ENCODE data around the gene CAMTA1.

CAMTA1 gene

GRCh38 chr1:7474786-7475502 is 689.7 kb downstream of the CAMTA1 start:
- H3K9me3 ChIP-seq (ENCODE audit: control insufficient read depth, low read depth, low read length): no peaks in the 10 kb centered on the region
- H3K27me3 ChIP-seq (ENCODE audit: control insufficient read depth, insufficient read depth, low read length): no peaks in the 10 kb centered on the region
- no peak overlapping the region for H3K9ac ChIP-seq (ENCODE audit: low read length)
- no peaks in the 10 kb centered on the region for H3K4me1 ChIP-seq (ENCODE audit: control insufficient read depth, low read depth, low read length)
- H3K27ac ChIP-seq (ENCODE audit: low read length): no peak overlapping the region
- H3K4me3 ChIP-seq (ENCODE audit: low read length): no peak overlapping the region
- H3K36me3 ChIP-seq (ENCODE audit: control insufficient read depth, low read depth, low read length): no peaks in the 10 kb centered on the region

- H3K4me1 ChIP-seq (ENCODE audit: control insufficient read depth, low read depth, low read length): no peaks in the 10 kb centered on the region
- H3K9me3 ChIP-seq (ENCODE audit: control insufficient read depth, low read depth, low read length): no peaks in the 10 kb centered on the region
- no peaks in the 10 kb centered on the region for H3K27me3 ChIP-seq (ENCODE audit: control insufficient read depth, insufficient read depth, low read length)
- H3K9ac ChIP-seq (ENCODE audit: low read length): no peak overlapping the region
- no peak overlapping the region for H3K27ac ChIP-seq (ENCODE audit: low read length)
- no peak overlapping the region for H3K4me3 ChIP-seq (ENCODE audit: low read length)
- no peaks in the 10 kb centered on the region for H3K36me3 ChIP-seq (ENCODE audit: control insufficient read depth, low read depth, low read length)
Measured at GRCh38 chr1:7475691-7476090, 690.4 kb downstream of the CAMTA1 start.

GRCh38 chr1:7476402-7476801 is 691.1 kb downstream of the CAMTA1 start:
- H3K9ac ChIP-seq (ENCODE audit: low read length): no peak overlapping the region
- no peak overlapping the region for H3K27ac ChIP-seq (ENCODE audit: low read length)
- no peaks in the 10 kb centered on the region for H3K9me3 ChIP-seq (ENCODE audit: control insufficient read depth, low read depth, low read length)
- H3K4me3 ChIP-seq (ENCODE audit: low read length): no peak overlapping the region
- no peaks in the 10 kb centered on the region for H3K27me3 ChIP-seq (ENCODE audit: control insufficient read depth, insufficient read depth, low read length)
- H3K4me1 ChIP-seq (ENCODE audit: control insufficient read depth, low read depth, low read length): no peaks in the 10 kb centered on the region
- H3K36me3 ChIP-seq (ENCODE audit: control insufficient read depth, low read depth, low read length): no peaks in the 10 kb centered on the region

GRCh38 chr1:7476861-7477547 is 691.8 kb downstream of the CAMTA1 start:
- no peak overlapping the region for H3K9ac ChIP-seq (ENCODE audit: low read length)
- no peaks in the 10 kb centered on the region for H3K9me3 ChIP-seq (ENCODE audit: control insufficient read depth, low read depth, low read length)
- no peaks in the 10 kb centered on the region for H3K4me1 ChIP-seq (ENCODE audit: control insufficient read depth, low read depth, low read length)

GRCh38 chr1:7477593-7477992 is 692.3 kb downstream of the CAMTA1 start:
- H3K4me3 ChIP-seq (ENCODE audit: low read length): no peak overlapping the region
- H3K36me3 ChIP-seq (ENCODE audit: control insufficient read depth, low read depth, low read length): no peaks in the 10 kb centered on the region
- no peaks in the 10 kb centered on the region for H3K9me3 ChIP-seq (ENCODE audit: control insufficient read depth, low read depth, low read length)
- H3K4me1 ChIP-seq (ENCODE audit: control insufficient read depth, low read depth, low read length): peaks cover under 1% of the 10 kb centered on the region
- no peak overlapping the region for H3K27ac ChIP-seq (ENCODE audit: low read length)
- H3K27me3 ChIP-seq (ENCODE audit: control insufficient read depth, insufficient read depth, low read length): no peaks in the 10 kb centered on the region
- H3K9ac ChIP-seq (ENCODE audit: low read length): no peak overlapping the region

More at GRCh38 chr1:7476861-7477547, 691.8 kb downstream of the CAMTA1 start:
- Histone ChIP-seq H3K27me3 (ENCODE audit: control insufficient read depth, insufficient read depth, low read length) (no peaks in the 10 kb centered on the region), H3K27ac (ENCODE audit: low read length) (no peak overlapping the region), H3K4me3 (ENCODE audit: low read length) (no peak overlapping the region), H3K36me3 (ENCODE audit: control insufficient read depth, low read depth, low read length) (no peaks in the 10 kb centered on the region)

- Histone ChIP-seq H3K9me3 (ENCODE audit: control insufficient read depth, low read depth, low read length) (no peaks in the 10 kb centered on the region), H3K36me3 (ENCODE audit: control insufficient read depth, low read depth, low read length) (no peaks in the 10 kb centered on the region), H3K27me3 (ENCODE audit: control insufficient read depth, insufficient read depth, low read length) (no peaks in the 10 kb centered on the region), H3K4me3 (ENCODE audit: low read length) (no peak overlapping the region), H3K9ac (ENCODE audit: low read length) (no peak overlapping the region), H3K4me1 (ENCODE audit: control insufficient read depth, low read depth, low read length) (peaks cover 4% of the 10 kb centered on the region), H3K27ac (ENCODE audit: low read length) (no peak overlapping the region)
Measured at GRCh38 chr1:7478142-7478790, 693.0 kb downstream of the CAMTA1 start.

GRCh38 chr1:7478809-7479499 is 693.7 kb downstream of the CAMTA1 start:
- no peaks in the 10 kb centered on the region for H3K36me3 ChIP-seq (ENCODE audit: control insufficient read depth, low read depth, low read length)
- H3K4me1 ChIP-seq (ENCODE audit: control insufficient read depth, low read depth, low read length): peaks cover 4% of the 10 kb centered on the region
- H3K27ac ChIP-seq (ENCODE audit: low read length): no peak overlapping the region
- H3K9ac ChIP-seq (ENCODE audit: low read length): no peak overlapping the region
- no peaks in the 10 kb centered on the region for H3K27me3 ChIP-seq (ENCODE audit: control insufficient read depth, insufficient read depth, low read length)
- no peaks in the 10 kb centered on the region for H3K9me3 ChIP-seq (ENCODE audit: control insufficient read depth, low read depth, low read length)
- H3K4me3 ChIP-seq (ENCODE audit: low read length): no peak overlapping the region

- H3K27ac ChIP-seq (ENCODE audit: low read length): no peak overlapping the region
- H3K36me3 ChIP-seq (ENCODE audit: control insufficient read depth, low read depth, low read length): no peaks in the 10 kb centered on the region
- H3K9ac ChIP-seq (ENCODE audit: low read length): no peak overlapping the region
- H3K4me3 ChIP-seq (ENCODE audit: low read length): no peak overlapping the region
- peaks cover 4% of the 10 kb centered on the region for H3K4me1 ChIP-seq (ENCODE audit: control insufficient read depth, low read depth, low read length)
- H3K9me3 ChIP-seq (ENCODE audit: control insufficient read depth, low read depth, low read length): no peaks in the 10 kb centered on the region
- no peaks in the 10 kb centered on the region for H3K27me3 ChIP-seq (ENCODE audit: control insufficient read depth, insufficient read depth, low read length)
Measured at GRCh38 chr1:7479571-7479970, 694.3 kb downstream of the CAMTA1 start.

- H3K4me1 ChIP-seq (ENCODE audit: control insufficient read depth, low read depth, low read length): peaks cover 4% of the 10 kb centered on the region
- no peaks in the 10 kb centered on the region for H3K9me3 ChIP-seq (ENCODE audit: control insufficient read depth, low read depth, low read length)
- H3K36me3 ChIP-seq (ENCODE audit: control insufficient read depth, low read depth, low read length): no peaks in the 10 kb centered on the region
- H3K27me3 ChIP-seq (ENCODE audit: control insufficient read depth, insufficient read depth, low read length): no peaks in the 10 kb centered on the region
- no peak overlapping the region for H3K27ac ChIP-seq (ENCODE audit: low read length)
- H3K4me3 ChIP-seq (ENCODE audit: low read length): no peak overlapping the region
- no peak overlapping the region for H3K9ac ChIP-seq (ENCODE audit: low read length)
Measured at GRCh38 chr1:7481194-7481593, 695.9 kb downstream of the CAMTA1 start.

- no peaks in the 10 kb centered on the region for H3K36me3 ChIP-seq (ENCODE audit: control insufficient read depth, low read depth, low read length)
- no peaks in the 10 kb centered on the region for H3K9me3 ChIP-seq (ENCODE audit: control insufficient read depth, low read depth, low read length)
- no peak overlapping the region for H3K9ac ChIP-seq (ENCODE audit: low read length)
- peaks cover 4% of the 10 kb centered on the region for H3K4me1 ChIP-seq (ENCODE audit: control insufficient read depth, low read depth, low read length)
- H3K4me3 ChIP-seq (ENCODE audit: low read length): no peak overlapping the region
- H3K27ac ChIP-seq (ENCODE audit: low read length): no peak overlapping the region
- no peaks in the 10 kb centered on the region for H3K27me3 ChIP-seq (ENCODE audit: control insufficient read depth, insufficient read depth, low read length)
Measured at GRCh38 chr1:7482077-7482476, 696.8 kb downstream of the CAMTA1 start.

- Histone ChIP-seq H3K9ac (ENCODE audit: low read length) (no peak overlapping the region), H3K4me3 (ENCODE audit: low read length) (no peak overlapping the region), H3K27me3 (ENCODE audit: control insufficient read depth, insufficient read depth, low read length) (no peaks in the 10 kb centered on the region), H3K27ac (ENCODE audit: low read length) (no peak overlapping the region), H3K36me3 (ENCODE audit: control insufficient read depth, low read depth, low read length) (no peaks in the 10 kb centered on the region), H3K9me3 (ENCODE audit: control insufficient read depth, low read depth, low read length) (no peaks in the 10 kb centered on the region), H3K4me1 (ENCODE audit: control insufficient read depth, low read depth, low read length) (peaks cover 4% of the 10 kb centered on the region)
Measured at GRCh38 chr1:7482772-7483495, 697.7 kb downstream of the CAMTA1 start.
